Measurements from ENCODE around the gene EHD1. TPM values are rescaled to one million over a fixed set of nuclear protein-coding genes. Genes with fewer than 3 reads are reported as not detected.

The EHD1 gene
- total and polyA plus RNA-seq, 2 of the 8 experiments (the other 6 are each of a cell fraction or from before 2014, with no cell fraction given) = 31.5 to 42.9 TPM

GRCh38 chr11:64846998-64847666 is 31.3 kb downstream of the EHD1 start:
- Histone ChIP-seq H3K56ac (replicated peaks; ENCODE audit: insufficient read length, low read depth, low read length) (no peak overlapping the region), H3K27me3 (replicated peaks in 1 of 4; ENCODE audit: control insufficient read depth in 3 of 4, extremely low read depth in 1 of 4, insufficient read depth in 3 of 4, low read length in 3 of 4) (no peaks in the 10 kb centered on the region), H4K20me1 (replicated peaks in 1 of 2; ENCODE audit: control insufficient read depth in 1 of 2, insufficient read depth in 2 of 2, low read length in 2 of 2) (peaks cover 0 to 2% of the 10 kb centered on the region in 2 experiments), H2AFZ (ENCODE audit: low read length) (no peak overlapping the region; the same call in 1 of the 2 replicates), H3K36me3 (ENCODE audit: control insufficient read depth in 2 of 4, insufficient read depth in 4 of 4, low read length in 3 of 4) (no peaks in the 10 kb centered on the region), H2BK5ac (ENCODE audit: low read depth, low read length) (no peak overlapping the region), H3K23me2 (ENCODE audit: low read depth, low read length) (peaks cover 9% of the 10 kb centered on the region), H3K4me2 (ENCODE audit: insufficient read depth in 1 of 2, low read depth in 2 of 2, low read length in 2 of 2) (no peak overlapping the region), H2BK120ac (replicated peaks; ENCODE audit: low read depth, low read length) (no peak overlapping the region), H3K79me1 (ENCODE audit: low read depth, low read length) (no peaks in the 10 kb centered on the region; the same call in 1 of the 2 replicates), H3K79me2 (ENCODE audit: control insufficient read depth in 1 of 2, insufficient read depth in 2 of 2, low read length in 2 of 2) (peaks cover 0 to 3% of the 10 kb centered on the region in 2 experiments; a peak in 1 of 4 replicates), H3K4me3 (ENCODE audit: extremely low read depth in 1 of 4, insufficient read depth in 2 of 4, low read depth in 3 of 4, low read length in 4 of 4) (no peak overlapping the region), H3K9me3 (ENCODE audit: insufficient read depth in 2 of 2, low read depth in 1 of 2, low read length in 1 of 2) (no peaks in the 10 kb centered on the region), H3K14ac (ENCODE audit: insufficient read length) (no peak overlapping the region), H3K4ac (replicated peaks; ENCODE audit: insufficient read length, low read depth, low read length) (peak overlapping the region; percentile 88), H3K27ac (ENCODE audit: low read depth, low read length) (no peak overlapping the region), H2BK12ac (ENCODE audit: low read depth, low read length) (no peak overlapping the region), H2BK15ac (ENCODE audit: low read length) (peak overlapping the region; percentile 88; the same call in 1 of the 2 replicates), H3K4me1 (replicated peaks in 1 of 4; ENCODE audit: control insufficient read depth in 3 of 4, insufficient read depth in 4 of 4, low read length in 3 of 4) (peaks cover 0 to 38% (median 21%) of the 10 kb centered on the region in 4 experiments; a peak in 6 of 7 replicates), H3K18ac (ENCODE audit: extremely low read depth, low read length) (peak overlapping the region; percentile 42; the same call in 1 of the 2 replicates), H4K5ac (ENCODE audit: insufficient read length, low read depth, low read length) (no peak overlapping the region), H2BK20ac (ENCODE audit: low read length) (no peak overlapping the region), H4K91ac (replicated peaks; ENCODE audit: insufficient read length, low read length) (no peak overlapping the region), H2AK5ac (ENCODE audit: low read depth, low read length) (no peak overlapping the region), H3K9ac (replicated peaks in 1 of 4; ENCODE audit: extremely low read depth in 1 of 4, low read depth in 3 of 4, low read length in 3 of 4) (no peak overlapping the region), H3K23ac (ENCODE audit: insufficient read length) (no peak overlapping the region), H4K8ac (ENCODE audit: extremely low read depth, insufficient read depth, low read length) (no peak overlapping the region)
- ChIA-PET POLR2A (ENCODE audit: partially characterized antibody) (interaction anchor here (1.0 to 25.7 kb wide), 5 partner anchors 37 to 230 kb away, joined by 3 to 408 read pairs (median 4); partner anchors contain the start of genes EHD1 and SF1), CTCF (ENCODE audit: partially characterized antibody) (interaction anchor here (0.5 to 32.3 kb wide), 37 partner anchors 8 to 491 kb away, joined by 3 to 1058 read pairs (median 6); partner anchors contain the start of genes ARL2, ATG2A, BATF2 and EHD1)
- WGBS, 2 experiments (ENCODE audit: extremely low coverage in 1 of 2, insufficient coverage in 1 of 2, insufficient read length in 1 of 2, insufficient replicate concordance in 2 of 2, low coverage in 1 of 2, low lambda C conversion rate in 2 of 2, missing lambda C conversion rate in 1 of 2) = 42% methylated on average over 13 of the region's 13 CpGs; no CpG with 5 or more reads in 1 of the 2 experiments
- peak; percentile 87 to 98 for DNase-seq (ENCODE audit: low read depth in 1 of 2, low spot score in 2 of 2)
- peak; percentile 39 for FAIRE-seq
- TF ChIP-seq EP300 (IDR thresholded peaks at IDR 0.05; ENCODE audit: borderline replicate concordance in 1 of 2, low read depth in 2 of 2, low read length in 2 of 2) = no peak
- TF ChIP-seq, protein P1, sequence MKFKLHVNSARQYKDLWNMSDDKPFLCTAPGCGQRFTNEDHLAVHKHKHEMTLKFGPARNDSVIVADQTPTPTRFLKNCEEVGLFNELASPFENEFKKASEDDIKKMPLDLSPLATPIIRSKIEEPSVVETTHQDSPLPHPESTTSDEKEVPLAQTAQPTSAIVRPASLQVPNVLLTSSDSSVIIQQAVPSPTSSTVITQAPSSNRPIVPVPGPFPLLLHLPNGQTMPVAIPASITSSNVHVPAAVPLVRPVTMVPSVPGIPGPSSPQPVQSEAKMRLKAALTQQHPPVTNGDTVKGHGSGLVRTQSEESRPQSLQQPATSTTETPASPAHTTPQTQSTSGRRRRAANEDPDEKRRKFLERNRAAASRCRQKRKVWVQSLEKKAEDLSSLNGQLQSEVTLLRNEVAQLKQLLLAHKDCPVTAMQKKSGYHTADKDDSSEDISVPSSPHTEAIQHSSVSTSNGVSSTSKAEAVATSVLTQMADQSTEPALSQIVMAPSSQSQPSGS (IDR thresholded peaks at IDR 0.05; ENCODE audit: low read length) = no peak
